Left ventricle myocardium inferior (tissue), 1 donor: ENCODE data around the gene GNG12. TPM values are rescaled to one million over a fixed set of nuclear protein-coding genes. Genes with fewer than 3 reads are reported as not detected.
A peak's percentile ranks its signal among the peaks of the same experiment; 100 is the strongest.

Experiments
- DNase-seq: peaks from one replicate; pipeline ENCODE4 v3.0.0-alpha.2; 2020
- H3K27ac ChIP-seq: fragments of 200-600 bp; replicated peaks from 2 replicates; pipeline ENCODE4 v1.8.0; 2021
- H3K27me3 ChIP-seq: fragments of 200-600 bp; 2 replicates; pipeline ENCODE4 v1.8.0; 2021; ENCODE audit warnings: low read depth
- H3K36me3 ChIP-seq: fragments of 200-600 bp; 2 replicates; pipeline ENCODE4 v1.8.0; 2021
- H3K4me1 ChIP-seq: fragments of 200-600 bp; 2 replicates; pipeline ENCODE4 v1.8.0; 2021
- H3K4me3 ChIP-seq: fragments of 200-600 bp; 2 replicates; pipeline ENCODE4 v1.8.0; 2021; ENCODE audit warnings: mild to moderate bottlenecking, moderate library complexity
- H3K9me3 ChIP-seq: fragments of 200-600 bp; replicated peaks from 2 replicates; pipeline ENCODE4 v1.8.0; 2021
- intact Hi-C: fragments of 100-400 bp; cut with micrococcal nuclease; formaldehyde crosslinking; loops from one replicate; pipeline ENCODE4 v1.11.0; 2022
- total RNA-seq: library from RNA; stranded (reverse); fragmentation: NEBNext Ultra II Directional; extraction: Animal tissue kit (Norgen Biotek cat#: 25700); gene quantifications from one replicate; pipeline ENCODE4 v1.2.1, GENCODE V29; 2021
- TF ChIP-seq, protein P1 (sequence below): fragments of 200-600 bp; IDR thresholded peaks from 2 replicates; pipeline ENCODE4 v1.8.0; 2021; ENCODE audit warnings: antibody characterized with exemption, mild to moderate bottlenecking, borderline replicate concordance
- donor health status: DM: no; HTN: yes; CAD: no; lungs with severe emphysema.

GNG12 gene
- total RNA-seq, 1 donor from 2014 or later = 35.1 TPM

DNA sequence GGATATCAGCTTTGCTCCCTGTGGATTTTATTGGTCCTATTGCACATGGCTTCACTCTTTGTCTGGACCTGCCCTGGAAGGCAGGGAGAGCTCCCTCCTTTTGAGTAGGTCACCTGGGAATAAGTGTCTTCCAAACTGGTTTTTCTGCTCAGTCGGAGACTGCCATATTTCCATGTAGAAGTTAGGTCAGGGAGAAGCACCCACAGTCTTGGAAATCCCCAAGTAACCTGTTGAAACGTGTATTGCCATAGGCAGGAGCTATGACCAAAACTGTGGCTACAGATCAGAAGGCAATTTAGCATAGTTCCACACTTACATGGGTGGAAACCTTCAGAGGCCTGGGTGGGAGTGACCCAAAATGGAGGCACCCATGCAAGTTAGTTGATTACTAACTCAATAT lies 3.5 kb upstream of the GNG12 start:
- no peak overlapping the region for H3K4me3 ChIP-seq
- no peak for DNase-seq
- H3K4me1 ChIP-seq = peaks cover 49% of the 10 kb centered on the region
- TF ChIP-seq, protein P1, sequence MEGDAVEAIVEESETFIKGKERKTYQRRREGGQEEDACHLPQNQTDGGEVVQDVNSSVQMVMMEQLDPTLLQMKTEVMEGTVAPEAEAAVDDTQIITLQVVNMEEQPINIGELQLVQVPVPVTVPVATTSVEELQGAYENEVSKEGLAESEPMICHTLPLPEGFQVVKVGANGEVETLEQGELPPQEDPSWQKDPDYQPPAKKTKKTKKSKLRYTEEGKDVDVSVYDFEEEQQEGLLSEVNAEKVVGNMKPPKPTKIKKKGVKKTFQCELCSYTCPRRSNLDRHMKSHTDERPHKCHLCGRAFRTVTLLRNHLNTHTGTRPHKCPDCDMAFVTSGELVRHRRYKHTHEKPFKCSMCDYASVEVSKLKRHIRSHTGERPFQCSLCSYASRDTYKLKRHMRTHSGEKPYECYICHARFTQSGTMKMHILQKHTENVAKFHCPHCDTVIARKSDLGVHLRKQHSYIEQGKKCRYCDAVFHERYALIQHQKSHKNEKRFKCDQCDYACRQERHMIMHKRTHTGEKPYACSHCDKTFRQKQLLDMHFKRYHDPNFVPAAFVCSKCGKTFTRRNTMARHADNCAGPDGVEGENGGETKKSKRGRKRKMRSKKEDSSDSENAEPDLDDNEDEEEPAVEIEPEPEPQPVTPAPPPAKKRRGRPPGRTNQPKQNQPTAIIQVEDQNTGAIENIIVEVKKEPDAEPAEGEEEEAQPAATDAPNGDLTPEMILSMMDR = no peak
- no peaks in the 10 kb centered on the region for H3K27me3 ChIP-seq
- H3K27ac ChIP-seq = no peak overlapping the region
- no peaks in the 10 kb centered on the region for H3K36me3 ChIP-seq
- H3K9me3 ChIP-seq = no peaks in the 10 kb centered on the region
- intact Hi-C loops = no loop called here

DNA sequence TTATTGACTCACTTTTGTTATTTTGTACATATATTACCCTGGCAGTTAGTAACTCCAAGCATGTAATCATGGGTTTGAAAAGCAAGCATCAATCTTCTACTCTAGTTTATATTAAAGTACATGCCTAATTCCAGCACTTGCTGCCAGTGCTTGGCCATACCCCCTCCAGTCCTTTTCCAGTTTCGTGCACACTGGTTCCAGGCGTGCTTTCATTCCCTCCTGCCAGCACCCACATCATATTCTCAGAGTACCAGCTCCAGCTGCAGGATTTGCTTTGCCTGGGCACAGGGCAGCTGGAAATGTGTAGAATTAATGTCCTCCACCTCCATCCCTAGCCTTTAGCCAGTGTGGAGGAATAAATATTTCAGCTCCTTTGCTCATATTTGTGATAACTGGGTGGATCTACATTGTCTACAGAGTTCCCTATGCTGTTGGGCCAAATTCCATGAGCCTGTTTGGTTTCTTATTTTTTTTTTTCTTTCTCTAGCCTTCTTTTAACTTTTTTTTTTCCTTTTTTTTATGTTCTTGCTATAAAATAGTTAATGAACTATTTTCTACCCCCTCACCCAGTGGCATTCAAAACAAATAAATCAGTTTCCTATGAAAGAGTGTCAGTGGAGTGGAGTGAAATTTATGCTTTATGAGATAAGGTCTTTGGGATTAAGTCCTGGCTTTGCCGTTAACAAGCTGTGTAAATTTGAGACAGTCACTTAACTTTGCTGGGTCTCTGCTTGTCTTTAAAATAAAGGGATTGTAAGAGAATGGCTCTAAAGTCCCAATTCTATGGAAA lies 2.6 kb upstream of the GNG12 start:
- Histone ChIP-seq H3K9me3 (no peaks in the 10 kb centered on the region), H3K36me3 (no peaks in the 10 kb centered on the region), H3K27me3 (no peaks in the 10 kb centered on the region), H3K27ac (no peak overlapping the region), H3K4me1 (peaks cover 48% of the 10 kb centered on the region), H3K4me3 (no peak overlapping the region)
- DNase-seq = no peak
- intact Hi-C loops = no loop called here
- TF ChIP-seq, protein P1 = no peak

DNA sequence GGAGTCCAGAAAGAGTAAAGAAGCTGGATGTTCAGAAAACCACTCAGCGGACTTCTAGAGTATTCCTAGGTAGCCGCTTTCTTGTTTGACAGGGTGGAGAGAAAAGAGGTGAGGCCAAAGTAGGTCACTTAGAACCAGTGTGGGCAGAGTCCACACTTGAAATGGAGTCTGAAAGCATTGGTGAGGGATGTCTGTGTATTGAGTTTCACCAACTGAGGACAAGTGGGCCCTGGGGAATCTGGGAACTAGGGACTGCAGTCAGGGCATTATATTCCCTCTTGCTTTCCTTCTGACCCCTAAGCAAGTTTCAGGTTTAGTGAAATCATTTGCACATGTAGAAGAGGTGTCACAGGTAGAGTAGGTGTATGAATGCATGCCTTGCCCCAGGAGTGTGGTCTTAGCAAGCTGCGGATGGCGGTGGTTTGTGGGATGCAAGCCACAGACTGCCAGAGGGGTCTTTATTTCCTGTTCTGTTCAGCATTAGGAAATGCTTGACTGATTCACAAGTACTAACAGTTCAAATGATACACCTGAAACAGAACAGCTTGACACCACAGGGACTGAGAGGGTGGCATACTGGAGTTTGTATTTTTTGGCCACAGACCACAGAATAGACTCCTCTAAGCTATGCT lies 1.1 kb upstream of the GNG12 start:
- TF ChIP-seq, protein P1 = no peak
- no peak for DNase-seq
- H3K27ac ChIP-seq = no peak overlapping the region
- H3K36me3 ChIP-seq = no peaks in the 10 kb centered on the region
- H3K27me3 ChIP-seq = no peaks in the 10 kb centered on the region
- H3K9me3 ChIP-seq = no peaks in the 10 kb centered on the region
- peaks cover 42% of the 10 kb centered on the region for H3K4me1 ChIP-seq
- intact Hi-C loops = no loop called here
- no peak overlapping the region for H3K4me3 ChIP-seq

DNA sequence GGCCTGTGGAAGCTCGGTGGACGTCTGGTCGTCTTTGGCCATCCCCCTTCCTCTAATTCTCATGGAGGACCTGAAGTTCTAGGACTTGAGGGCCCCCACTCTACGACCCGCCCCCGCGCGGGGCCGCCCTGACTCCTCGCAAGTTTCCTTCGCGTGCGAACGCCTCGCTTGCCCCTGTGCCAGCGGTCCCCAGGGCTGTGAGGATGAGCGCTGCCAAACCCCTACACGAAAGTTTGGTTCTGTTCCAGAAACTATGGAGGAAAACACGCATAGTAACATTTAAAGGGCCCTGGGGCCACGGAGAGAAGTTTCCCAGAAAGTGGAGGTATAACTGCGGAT lies 304 bp upstream of the GNG12 start:
- TF ChIP-seq, protein P1 = no peak
- intact Hi-C loops = no loop called here
- peak overlapping the region; percentile 94 for H3K4me3 ChIP-seq
- no peak for DNase-seq
- H3K27me3 ChIP-seq = no peaks in the 10 kb centered on the region
- H3K27ac ChIP-seq = peak overlapping the region; percentile 87
- H3K36me3 ChIP-seq = no peaks in the 10 kb centered on the region
- H3K9me3 ChIP-seq = no peaks in the 10 kb centered on the region
- H3K4me1 ChIP-seq = peaks cover 35% of the 10 kb centered on the region

DNA sequence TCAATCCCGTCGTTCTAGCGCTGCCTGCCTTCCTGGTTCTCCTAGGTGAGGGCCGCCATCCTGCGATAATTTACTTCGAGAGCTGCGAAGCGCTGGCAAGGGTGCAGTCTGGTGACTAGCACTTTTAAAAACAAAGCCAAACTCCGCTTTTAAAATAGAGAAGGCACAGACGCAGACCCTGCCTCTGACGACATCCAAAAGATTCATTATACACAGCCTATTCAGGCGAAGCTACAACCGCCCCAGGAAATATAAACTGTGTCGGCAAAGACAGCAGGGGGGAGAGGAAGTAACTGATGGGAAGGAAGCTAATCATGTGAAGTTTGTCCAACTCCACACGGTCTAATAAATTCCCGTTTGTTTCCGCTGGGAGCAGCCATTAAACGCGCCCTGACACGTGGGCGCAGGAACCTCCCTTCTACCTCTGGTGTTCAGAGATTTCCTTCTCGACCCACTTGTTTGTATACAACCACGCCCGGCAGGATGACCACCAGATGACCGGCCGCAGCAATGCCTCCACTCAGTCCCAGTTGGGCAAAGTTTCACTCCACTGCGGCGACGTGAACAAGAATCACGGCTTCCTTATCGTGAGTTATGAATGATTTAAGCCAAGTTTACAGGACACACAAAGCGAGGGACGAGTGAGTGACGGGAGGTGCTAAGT lies 1.3 kb downstream of the GNG12 start:
- no peaks in the 10 kb centered on the region for H3K36me3 ChIP-seq
- peak; percentile 43 for DNase-seq
- H3K9me3 ChIP-seq = no peaks in the 10 kb centered on the region
- H3K4me1 ChIP-seq = peaks cover 30% of the 10 kb centered on the region
- H3K4me3 ChIP-seq = peak overlapping the region; percentile 94
- peak overlapping the region; percentile 87 for H3K27ac ChIP-seq
- TF ChIP-seq, protein P1 = no peak
- intact Hi-C loops = no loop called here
- H3K27me3 ChIP-seq = no peaks in the 10 kb centered on the region
